GM19328 (cell line): Measurements from ENCODE around the gene PLXNB3.

Experiments used
- ATAC-seq: cut with Tn5 transposase; IDR thresholded peaks from one replicate; pipeline ENCODE4 v1.9.1; 2021; ENCODE audit warnings: mild to moderate bottlenecking, moderate library complexity; ENCODE audit not compliant: unreplicated experiment

The PLXNB3 gene

GRCh38 chrX:153772316-153773217 lies 8.5 kb downstream of the PLXNB3 start:
- ATAC-seq: no peak

GRCh38 chrX:153773218-153773611 lies 9.2 kb downstream of the PLXNB3 start:
- no peak for ATAC-seq

- no peak for ATAC-seq
Measured at GRCh38 chrX:153773741-153774575, 9.9 kb downstream of the PLXNB3 start.

GRCh38 chrX:153774576-153775292 lies 10.7 kb downstream of the PLXNB3 start:
- no peak for ATAC-seq

GRCh38 chrX:153775293-153776119 lies 11.5 kb downstream of the PLXNB3 start:
- ATAC-seq: no peak

GRCh38 chrX:153776120-153776599 lies 12.1 kb downstream of the PLXNB3 start:
- ATAC-seq: no peak

GRCh38 chrX:153776611-153777045 lies 12.6 kb downstream of the PLXNB3 start:
- ATAC-seq: no peak

GRCh38 chrX:153777261-153778090 lies 13.4 kb downstream of the PLXNB3 start:
- ATAC-seq: no peak

GRCh38 chrX:153778181-153778580 lies 14.1 kb downstream of the PLXNB3 start:
- ATAC-seq: no peak

GRCh38 chrX:153778684-153779101 lies 14.6 kb downstream of the PLXNB3 start:
- no peak for ATAC-seq

- ATAC-seq: no peak
Measured at GRCh38 chrX:153779891-153780677, 16.0 kb downstream of the PLXNB3 start.

- ATAC-seq: no peak
Measured at GRCh38 chrX:153780678-153781427, 16.8 kb downstream of the PLXNB3 start, which contains the start of gene SRPK3. Gene SRPK3, plus strand, starts transcription at chrX:153781041. Its CDS starts 46 bp downstream, at chrX:153781087.

- ATAC-seq: no peak
Measured at GRCh38 chrX:153781428-153782047, 17.5 kb downstream of the PLXNB3 start.

- no peak for ATAC-seq
Measured at GRCh38 chrX:153782313-153782712, 18.3 kb downstream of the PLXNB3 start.

GRCh38 chrX:153782871-153783270 lies 18.8 kb downstream of the PLXNB3 start:
- no peak for ATAC-seq

- no peak for ATAC-seq
Measured at GRCh38 chrX:153783378-153784013, 19.4 kb downstream of the PLXNB3 start.
